Vagina (tissue), 2 donors: Measurements from ENCODE around the gene NDUFA7.

Experiments used
- POLR2A ChIP-seq, 2 donors: fragments of 450-650 bp; IDR thresholded peaks; one replicate each; pipeline ENCODE4 v1.6.1; 2017; ENCODE audit warnings: antibody characterized with exemption in 2 of 2, mild to moderate bottlenecking in 2 of 2, moderate library complexity in 2 of 2
- TF ChIP-seq, protein P1 (sequence below), 3 experiments: fragments of 450-650 bp in 2 of 3; fragments of 200-600 bp in 1 of 3; sonication (generic) in 1 of 3; IDR thresholded peaks; one replicate each; pipeline ENCODE4 v1.5.1; 2017 to 2019; ENCODE audit warnings: antibody characterized with exemption in 3 of 3, mild to moderate bottlenecking in 2 of 3, moderate library complexity in 2 of 3

DNA sequence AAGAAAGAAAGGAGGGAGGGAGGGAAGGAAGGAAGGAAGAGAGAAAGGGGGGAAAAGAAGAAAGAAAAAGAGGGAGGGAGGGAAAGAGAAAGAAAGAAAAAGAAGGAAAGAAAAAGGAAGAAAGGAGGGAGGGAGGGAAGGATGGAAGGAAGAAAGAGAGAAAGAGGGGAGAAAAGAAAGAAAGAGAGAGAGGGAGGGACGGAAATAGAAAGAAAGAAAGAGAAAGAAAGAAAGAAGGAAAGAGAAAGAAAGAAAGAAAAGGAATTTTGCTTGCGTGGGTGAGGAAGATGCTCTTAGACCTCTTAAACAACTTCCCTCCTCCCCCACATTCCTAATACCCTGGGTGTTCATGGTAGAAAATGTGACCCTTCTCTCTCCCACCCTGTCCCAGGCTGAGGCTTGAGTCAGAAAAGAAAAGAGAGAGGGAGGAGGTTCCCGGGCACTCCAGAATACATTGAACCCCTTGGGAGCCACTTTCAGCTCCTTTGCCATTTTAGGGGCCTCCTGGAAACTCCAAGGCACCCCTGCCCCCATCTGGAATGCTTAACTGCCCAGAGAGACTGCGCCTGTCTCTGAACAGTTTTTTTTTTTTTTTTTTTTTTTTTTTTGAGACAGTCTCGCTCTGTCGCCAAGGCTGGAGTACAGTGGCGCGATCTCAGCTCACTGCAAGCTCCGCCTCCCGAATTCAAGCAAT lies 31.1 kb upstream of the NDUFA7 start:
- TF ChIP-seq POLR2A (IDR thresholded peaks at IDR 0.05): no peak
- TF ChIP-seq, protein P1, sequence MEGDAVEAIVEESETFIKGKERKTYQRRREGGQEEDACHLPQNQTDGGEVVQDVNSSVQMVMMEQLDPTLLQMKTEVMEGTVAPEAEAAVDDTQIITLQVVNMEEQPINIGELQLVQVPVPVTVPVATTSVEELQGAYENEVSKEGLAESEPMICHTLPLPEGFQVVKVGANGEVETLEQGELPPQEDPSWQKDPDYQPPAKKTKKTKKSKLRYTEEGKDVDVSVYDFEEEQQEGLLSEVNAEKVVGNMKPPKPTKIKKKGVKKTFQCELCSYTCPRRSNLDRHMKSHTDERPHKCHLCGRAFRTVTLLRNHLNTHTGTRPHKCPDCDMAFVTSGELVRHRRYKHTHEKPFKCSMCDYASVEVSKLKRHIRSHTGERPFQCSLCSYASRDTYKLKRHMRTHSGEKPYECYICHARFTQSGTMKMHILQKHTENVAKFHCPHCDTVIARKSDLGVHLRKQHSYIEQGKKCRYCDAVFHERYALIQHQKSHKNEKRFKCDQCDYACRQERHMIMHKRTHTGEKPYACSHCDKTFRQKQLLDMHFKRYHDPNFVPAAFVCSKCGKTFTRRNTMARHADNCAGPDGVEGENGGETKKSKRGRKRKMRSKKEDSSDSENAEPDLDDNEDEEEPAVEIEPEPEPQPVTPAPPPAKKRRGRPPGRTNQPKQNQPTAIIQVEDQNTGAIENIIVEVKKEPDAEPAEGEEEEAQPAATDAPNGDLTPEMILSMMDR (IDR thresholded peaks at IDR 0.05): no peak
